ENCODE measurements around the gene FIGLA. TPM values are rescaled to one million over a fixed set of nuclear protein-coding genes. Genes with fewer than 3 reads are reported as not detected.

The FIGLA gene
- total RNA-seq, 1 experiment from 2014 or later: not detected

DNA sequence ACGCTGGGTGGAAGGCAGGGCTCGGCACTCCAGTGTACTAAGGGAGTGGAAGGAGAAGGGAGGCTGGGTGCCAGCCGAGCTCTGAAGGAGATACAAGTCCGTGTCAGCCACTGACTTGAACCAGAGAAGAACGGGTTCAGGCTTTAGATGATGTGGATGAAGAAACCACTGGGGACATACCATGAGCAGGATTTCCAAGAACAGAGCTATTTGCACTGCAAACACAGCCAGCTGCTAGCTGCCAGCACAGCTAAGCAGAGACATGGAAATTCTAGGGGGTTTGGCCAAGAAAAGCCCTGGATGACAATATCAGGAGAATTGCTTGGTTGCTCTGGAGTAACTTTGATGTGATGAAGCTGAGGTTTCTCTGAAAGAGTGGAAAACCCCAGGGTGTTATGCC is 39.9 kb upstream of the FIGLA start:
- peaks cover 47% of the 10 kb centered on the region for H3K27me3 Mint-ChIP-seq (ENCODE audit: low read depth)
- Histone ChIP-seq H3K4me2 (ENCODE audit: insufficient read depth, insufficient read length, low read length) (no peak overlapping the region), H3K14ac (ENCODE audit: insufficient read depth, low read length) (no peak overlapping the region), H2BK12ac (ENCODE audit: insufficient read length, low read depth, low read length) (no peak overlapping the region), H3K27ac (ENCODE audit: insufficient read length, low read depth, low read length) (no peak overlapping the region), H3K4me1 (ENCODE audit: insufficient read depth, low read length) (peaks cover 2% of the 10 kb centered on the region; the same call in 1 of the 2 replicates), H2BK120ac (ENCODE audit: low read depth, low read length, poor library complexity, severe bottlenecking) (no peak overlapping the region), H3K18ac (ENCODE audit: insufficient read length, low read depth, low read length) (no peak overlapping the region), H3T11ph (ENCODE audit: low read length) (no peak overlapping the region), H3K4ac (ENCODE audit: low read depth, low read length) (no peak overlapping the region), H3K23ac (ENCODE audit: insufficient read length, low read depth, low read length) (no peak overlapping the region), H3K27me3 (ENCODE audit: insufficient read depth, low read length) (no peaks in the 10 kb centered on the region), H4K91ac (ENCODE audit: insufficient read length, low read depth, low read length) (no peak overlapping the region), H4K20me1 (ENCODE audit: control insufficient read depth, insufficient read depth, insufficient read length) (no peaks in the 10 kb centered on the region), H3K9me3 (ENCODE audit: control insufficient read depth, low read depth, low read length) (no peaks in the 10 kb centered on the region), H2BK5ac (ENCODE audit: insufficient read length, low read length) (no peak overlapping the region), H2BK20ac (ENCODE audit: low read depth, low read length, poor library complexity, severe bottlenecking) (no peak overlapping the region), H3K56ac (ENCODE audit: insufficient read length, low read depth, low read length) (no peak overlapping the region), H4K5ac (ENCODE audit: insufficient read length, low read depth, low read length) (no peak overlapping the region), H3K23me2 (ENCODE audit: insufficient read length, low read depth, low read length, poor library complexity, severe bottlenecking) (no peaks in the 10 kb centered on the region), H3K9ac (ENCODE audit: extremely low read depth, insufficient read length, low read length) (no peak overlapping the region), H3K79me2 (ENCODE audit: insufficient read depth, low read length) (no peaks in the 10 kb centered on the region), H2AFZ (ENCODE audit: low read length) (no peak overlapping the region), H4K8ac (replicated peaks; ENCODE audit: insufficient read length, low read depth, low read length) (no peak overlapping the region), H2AK5ac (ENCODE audit: insufficient read length, low read length) (no peak overlapping the region), H3K79me1 (ENCODE audit: insufficient read depth, low read depth, low read length, poor library complexity, severe bottlenecking) (no peaks in the 10 kb centered on the region), H2BK15ac (ENCODE audit: low read depth, low read length) (no peak overlapping the region)
- peaks cover 16 to 20% of the 10 kb centered on the region in 2 experiments for H3K4me1 Mint-ChIP-seq
- no peaks in the 10 kb centered on the region for H3K9me3 Mint-ChIP-seq
- TF ChIP-seq, protein P1, sequence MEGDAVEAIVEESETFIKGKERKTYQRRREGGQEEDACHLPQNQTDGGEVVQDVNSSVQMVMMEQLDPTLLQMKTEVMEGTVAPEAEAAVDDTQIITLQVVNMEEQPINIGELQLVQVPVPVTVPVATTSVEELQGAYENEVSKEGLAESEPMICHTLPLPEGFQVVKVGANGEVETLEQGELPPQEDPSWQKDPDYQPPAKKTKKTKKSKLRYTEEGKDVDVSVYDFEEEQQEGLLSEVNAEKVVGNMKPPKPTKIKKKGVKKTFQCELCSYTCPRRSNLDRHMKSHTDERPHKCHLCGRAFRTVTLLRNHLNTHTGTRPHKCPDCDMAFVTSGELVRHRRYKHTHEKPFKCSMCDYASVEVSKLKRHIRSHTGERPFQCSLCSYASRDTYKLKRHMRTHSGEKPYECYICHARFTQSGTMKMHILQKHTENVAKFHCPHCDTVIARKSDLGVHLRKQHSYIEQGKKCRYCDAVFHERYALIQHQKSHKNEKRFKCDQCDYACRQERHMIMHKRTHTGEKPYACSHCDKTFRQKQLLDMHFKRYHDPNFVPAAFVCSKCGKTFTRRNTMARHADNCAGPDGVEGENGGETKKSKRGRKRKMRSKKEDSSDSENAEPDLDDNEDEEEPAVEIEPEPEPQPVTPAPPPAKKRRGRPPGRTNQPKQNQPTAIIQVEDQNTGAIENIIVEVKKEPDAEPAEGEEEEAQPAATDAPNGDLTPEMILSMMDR (conservative IDR thresholded peaks at IDR 0.05): no peak
- H3K36me3 Mint-ChIP-seq (ENCODE audit: insufficient read depth in 1 of 3, low read depth in 3 of 3): no peaks in the 10 kb centered on the region
- H3K27ac Mint-ChIP-seq: no peak overlapping the region
- no peak for DNase-seq
- no CpG with 5 or more reads among the region's 5 CpGs for WGBS (ENCODE audit: extremely low coverage, insufficient read length, low lambda C conversion rate)
- H3K4me3 Mint-ChIP-seq: no peak overlapping the region

Data from H9 (cell line).